HL-60 (cell line): ENCODE results near the gene IFI27L1.

Source experiments
- CTCF ChIP-seq: IDR thresholded peaks from one replicate; pipeline ENCODE4 v1.5.1; 2011; ENCODE audit warnings: low read length, control low read depth, inconsistent platforms; ENCODE audit not compliant: insufficient read depth
- GABPA ChIP-seq: IDR thresholded peaks from 2 replicates; pipeline ENCODE4 v1.6.1; 2012; ENCODE audit warnings: low read depth
- POLR2AphosphoS5 ChIP-seq: IDR thresholded peaks from 2 replicates; pipeline ENCODE4 v1.6.1; 2012; ENCODE audit warnings: low read depth
- REST ChIP-seq: IDR thresholded peaks from 2 replicates; pipeline ENCODE4 v1.6.1; 2012; ENCODE audit warnings: low read depth; ENCODE audit not compliant: insufficient replicate concordance
- SPI1 ChIP-seq: IDR thresholded peaks from 2 replicates; pipeline ENCODE4 v1.6.1; 2012; ENCODE audit warnings: low read depth, mild to moderate bottlenecking, borderline replicate concordance

- TF ChIP-seq GABPA (no peak), CTCF (no peak), POLR2AphosphoS5 (no peak), REST (no peak), SPI1 (no peak)
Observed at GRCh38 chr14:94116701-94117100, 35.6 kb downstream of the IFI27L1 start.
